ENCODE data around the gene PDE6D.

The PDE6D gene

DNA sequence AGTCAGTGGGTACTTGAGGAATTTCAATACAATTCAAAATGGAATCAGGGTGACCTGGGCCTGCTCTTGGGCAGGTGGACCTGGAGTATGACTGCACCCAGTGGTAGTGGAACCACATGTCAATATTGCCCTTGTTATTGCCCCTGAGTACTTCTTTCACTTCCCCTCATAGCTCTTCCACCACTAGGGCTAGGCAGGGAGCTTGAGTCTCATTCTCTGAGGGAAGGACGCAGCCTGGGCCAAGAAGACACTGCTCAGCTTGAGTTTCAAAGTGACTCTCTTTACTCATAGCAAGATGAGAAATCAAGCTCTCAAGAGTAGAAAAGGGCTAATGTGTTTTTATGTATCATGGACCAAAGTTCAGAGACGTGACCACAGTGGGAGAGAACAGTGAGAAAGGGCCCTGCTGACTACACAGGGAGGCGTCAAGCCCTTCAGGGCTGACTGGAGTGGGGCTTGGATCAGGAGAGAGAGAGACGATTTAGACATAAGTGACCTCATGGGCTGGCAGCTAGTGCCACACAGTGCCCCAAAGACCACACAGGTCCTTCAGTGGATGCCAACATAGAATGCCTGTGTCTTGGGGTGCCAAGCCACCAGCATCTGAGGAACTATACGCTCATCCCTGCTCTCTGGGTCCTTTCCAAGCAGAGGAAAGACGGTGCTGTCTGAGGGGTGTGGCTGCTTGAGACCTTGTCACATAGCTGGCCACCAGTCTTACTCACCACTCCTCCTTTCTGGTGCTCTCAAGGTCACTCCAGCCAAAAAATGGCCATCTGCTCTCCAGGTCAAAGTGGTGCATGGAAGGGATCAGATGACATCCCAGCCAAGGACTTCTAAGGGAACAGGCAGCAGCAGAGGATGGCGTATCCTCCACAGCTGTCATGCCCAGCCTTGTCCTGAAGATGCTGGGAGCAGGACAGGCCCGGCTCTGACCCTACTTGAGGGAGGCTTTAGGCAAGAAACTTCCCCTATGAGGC, 59.8 kb downstream of the PDE6D start (continued):
- TF ChIP-seq, protein P1, sequence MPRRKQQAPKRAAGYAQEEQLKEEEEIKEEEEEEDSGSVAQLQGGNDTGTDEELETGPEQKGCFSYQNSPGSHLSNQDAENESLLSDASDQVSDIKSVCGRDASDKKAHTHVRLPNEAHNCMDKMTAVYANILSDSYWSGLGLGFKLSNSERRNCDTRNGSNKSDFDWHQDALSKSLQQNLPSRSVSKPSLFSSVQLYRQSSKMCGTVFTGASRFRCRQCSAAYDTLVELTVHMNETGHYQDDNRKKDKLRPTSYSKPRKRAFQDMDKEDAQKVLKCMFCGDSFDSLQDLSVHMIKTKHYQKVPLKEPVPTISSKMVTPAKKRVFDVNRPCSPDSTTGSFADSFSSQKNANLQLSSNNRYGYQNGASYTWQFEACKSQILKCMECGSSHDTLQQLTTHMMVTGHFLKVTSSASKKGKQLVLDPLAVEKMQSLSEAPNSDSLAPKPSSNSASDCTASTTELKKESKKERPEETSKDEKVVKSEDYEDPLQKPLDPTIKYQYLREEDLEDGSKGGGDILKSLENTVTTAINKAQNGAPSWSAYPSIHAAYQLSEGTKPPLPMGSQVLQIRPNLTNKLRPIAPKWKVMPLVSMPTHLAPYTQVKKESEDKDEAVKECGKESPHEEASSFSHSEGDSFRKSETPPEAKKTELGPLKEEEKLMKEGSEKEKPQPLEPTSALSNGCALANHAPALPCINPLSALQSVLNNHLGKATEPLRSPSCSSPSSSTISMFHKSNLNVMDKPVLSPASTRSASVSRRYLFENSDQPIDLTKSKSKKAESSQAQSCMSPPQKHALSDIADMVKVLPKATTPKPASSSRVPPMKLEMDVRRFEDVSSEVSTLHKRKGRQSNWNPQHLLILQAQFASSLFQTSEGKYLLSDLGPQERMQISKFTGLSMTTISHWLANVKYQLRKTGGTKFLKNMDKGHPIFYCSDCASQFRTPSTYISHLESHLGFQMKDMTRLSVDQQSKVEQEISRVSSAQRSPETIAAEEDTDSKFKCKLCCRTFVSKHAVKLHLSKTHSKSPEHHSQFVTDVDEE (CRISPR knock-in tag; IDR thresholded peaks at IDR 0.05) = no peak
- no peak for TF ChIP-seq CSDC2 (CRISPR knock-in tag; IDR thresholded peaks at IDR 0.05)

DNA sequence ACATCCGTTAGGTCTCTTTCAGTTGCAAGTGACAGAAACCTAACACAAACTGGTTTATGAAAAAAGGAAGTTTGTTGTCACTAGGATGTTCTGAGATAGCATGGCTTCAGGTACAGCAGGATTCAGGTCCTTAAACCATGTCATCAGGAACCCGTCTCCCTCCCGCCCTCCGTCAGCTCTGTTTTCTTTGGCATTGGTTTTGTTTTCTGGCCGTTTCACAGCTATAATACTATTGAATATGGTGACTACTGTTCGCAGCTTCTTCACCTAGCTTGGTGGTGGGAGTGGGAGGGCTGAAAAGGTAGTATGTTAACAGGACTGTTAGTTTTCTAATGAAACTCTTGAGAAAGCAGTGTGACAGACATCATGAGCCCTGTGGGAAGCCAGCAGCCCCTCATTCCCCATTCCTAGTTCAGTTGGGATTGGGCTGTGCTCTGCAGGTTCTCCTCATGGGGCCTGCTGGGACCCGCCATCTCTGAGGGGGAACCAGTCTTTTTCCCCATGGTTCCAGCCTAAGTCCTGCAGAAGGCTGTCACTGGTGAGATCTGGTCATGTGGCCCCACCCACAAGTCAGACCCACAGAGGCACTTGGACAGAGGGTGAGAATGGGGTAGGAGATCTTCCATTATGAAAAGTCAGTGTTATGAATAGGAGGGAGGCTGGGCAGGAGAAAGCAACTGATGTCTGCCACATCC, 60.6 kb downstream of the PDE6D start:
- no peak for ATAC-seq
- TF ChIP-seq, protein P2, sequence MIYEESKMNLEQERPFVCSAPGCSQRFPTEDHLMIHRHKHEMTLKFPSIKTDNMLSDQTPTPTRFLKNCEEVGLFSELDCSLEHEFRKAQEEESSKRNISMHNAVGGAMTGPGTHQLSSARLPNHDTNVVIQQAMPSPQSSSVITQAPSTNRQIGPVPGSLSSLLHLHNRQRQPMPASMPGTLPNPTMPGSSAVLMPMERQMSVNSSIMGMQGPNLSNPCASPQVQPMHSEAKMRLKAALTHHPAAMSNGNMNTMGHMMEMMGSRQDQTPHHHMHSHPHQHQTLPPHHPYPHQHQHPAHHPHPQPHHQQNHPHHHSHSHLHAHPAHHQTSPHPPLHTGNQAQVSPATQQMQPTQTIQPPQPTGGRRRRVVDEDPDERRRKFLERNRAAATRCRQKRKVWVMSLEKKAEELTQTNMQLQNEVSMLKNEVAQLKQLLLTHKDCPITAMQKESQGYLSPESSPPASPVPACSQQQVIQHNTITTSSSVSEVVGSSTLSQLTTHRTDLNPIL (CRISPR knock-in tag; IDR thresholded peaks at IDR 0.05; ENCODE audit: low read depth) = no peak
- TF ChIP-seq ZFP3 (CRISPR knock-in tag; IDR thresholded peaks at IDR 0.05) (no peak), OSR1 (CRISPR knock-in tag; IDR thresholded peaks at IDR 0.05) (no peak), PPARA (CRISPR knock-in tag; IDR thresholded peaks at IDR 0.05; ENCODE audit: borderline replicate concordance) (no peak), BACH2 (CRISPR knock-in tag; IDR thresholded peaks at IDR 0.05; ENCODE audit: borderline replicate concordance) (no peak), RARB (CRISPR knock-in tag; IDR thresholded peaks at IDR 0.05) (no peak), GLIS3 (CRISPR knock-in tag; IDR thresholded peaks at IDR 0.05) (no peak), ZNF565 (CRISPR knock-in tag; conservative IDR thresholded peaks at IDR 0.05; ENCODE audit: low read depth) (no peak), ARNTL (CRISPR knock-in tag; IDR thresholded peaks at IDR 0.05; ENCODE audit: borderline replicate concordance, low read depth) (no peak), TCF4 (CRISPR knock-in tag; IDR thresholded peaks at IDR 0.05; ENCODE audit: borderline replicate concordance) (no peak), ISL1 (CRISPR knock-in tag; IDR thresholded peaks at IDR 0.05) (no peak), ZFP30 (CRISPR knock-in tag; IDR thresholded peaks at IDR 0.05) (no peak), ZC3H10 (CRISPR knock-in tag; IDR thresholded peaks at IDR 0.05) (no peak), ZNF8 (CRISPR knock-in tag; IDR thresholded peaks at IDR 0.05) (no peak), TOX (CRISPR knock-in tag; IDR thresholded peaks at IDR 0.05; ENCODE audit: borderline replicate concordance) (no peak), SNAI2 (CRISPR knock-in tag; IDR thresholded peaks at IDR 0.05) (no peak), ZNF70 (CRISPR knock-in tag; IDR thresholded peaks at IDR 0.05) (no peak)
- TF ChIP-seq, protein P3, sequence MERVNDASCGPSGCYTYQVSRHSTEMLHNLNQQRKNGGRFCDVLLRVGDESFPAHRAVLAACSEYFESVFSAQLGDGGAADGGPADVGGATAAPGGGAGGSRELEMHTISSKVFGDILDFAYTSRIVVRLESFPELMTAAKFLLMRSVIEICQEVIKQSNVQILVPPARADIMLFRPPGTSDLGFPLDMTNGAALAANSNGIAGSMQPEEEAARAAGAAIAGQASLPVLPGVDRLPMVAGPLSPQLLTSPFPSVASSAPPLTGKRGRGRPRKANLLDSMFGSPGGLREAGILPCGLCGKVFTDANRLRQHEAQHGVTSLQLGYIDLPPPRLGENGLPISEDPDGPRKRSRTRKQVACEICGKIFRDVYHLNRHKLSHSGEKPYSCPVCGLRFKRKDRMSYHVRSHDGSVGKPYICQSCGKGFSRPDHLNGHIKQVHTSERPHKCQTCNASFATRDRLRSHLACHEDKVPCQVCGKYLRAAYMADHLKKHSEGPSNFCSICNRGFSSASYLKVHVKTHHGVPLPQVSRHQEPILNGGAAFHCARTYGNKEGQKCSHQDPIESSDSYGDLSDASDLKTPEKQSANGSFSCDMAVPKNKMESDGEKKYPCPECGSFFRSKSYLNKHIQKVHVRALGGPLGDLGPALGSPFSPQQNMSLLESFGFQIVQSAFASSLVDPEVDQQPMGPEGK (CRISPR knock-in tag; IDR thresholded peaks at IDR 0.05; ENCODE audit: borderline replicate concordance) = no peak
- TF ChIP-seq, protein P1 (CRISPR knock-in tag; IDR thresholded peaks at IDR 0.05) = no peak
- TF ChIP-seq, protein P4, sequence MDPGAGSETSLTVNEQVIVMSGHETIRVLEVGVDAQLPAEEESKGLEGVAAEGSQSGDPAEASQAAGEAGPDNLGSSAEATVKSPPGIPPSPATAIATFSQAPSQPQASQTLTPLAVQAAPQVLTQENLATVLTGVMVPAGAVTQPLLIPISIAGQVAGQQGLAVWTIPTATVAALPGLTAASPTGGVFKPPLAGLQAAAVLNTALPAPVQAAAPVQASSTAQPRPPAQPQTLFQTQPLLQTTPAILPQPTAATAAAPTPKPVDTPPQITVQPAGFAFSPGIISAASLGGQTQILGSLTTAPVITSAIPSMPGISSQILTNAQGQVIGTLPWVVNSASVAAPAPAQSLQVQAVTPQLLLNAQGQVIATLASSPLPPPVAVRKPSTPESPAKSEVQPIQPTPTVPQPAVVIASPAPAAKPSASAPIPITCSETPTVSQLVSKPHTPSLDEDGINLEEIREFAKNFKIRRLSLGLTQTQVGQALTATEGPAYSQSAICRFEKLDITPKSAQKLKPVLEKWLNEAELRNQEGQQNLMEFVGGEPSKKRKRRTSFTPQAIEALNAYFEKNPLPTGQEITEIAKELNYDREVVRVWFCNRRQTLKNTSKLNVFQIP (CRISPR knock-in tag; IDR thresholded peaks at IDR 0.05; ENCODE audit: borderline replicate concordance, low read depth) = no peak
